Upper lobe of right lung (tissue), 1 donor: ENCODE measurements around the gene TMA16. TPM values are rescaled to one million over a fixed set of nuclear protein-coding genes. Genes with fewer than 3 reads are reported as not detected.
"Not testable (repeated sequence)": the region's sequence is repeated elsewhere in the genome, so short reads cannot be mapped to it uniquely, and the experiment has no call there.

ENCODE experiments used
- ATAC-seq: fragments of 200-7000 bp; cut with Tn5 transposase; one replicate; pipeline ENCODE4 v1.9.1; 2020; ENCODE audit warnings: mild to moderate bottlenecking, moderate library complexity
- DNase-seq: peaks from one replicate; pipeline ENCODE4 v3.0.0-alpha.2; 2020
- H3K27ac ChIP-seq: fragments of 200-600 bp; one replicate; pipeline ENCODE4 v1.8.0; 2022
- H3K27me3 ChIP-seq: fragments of 200-600 bp; one replicate; pipeline ENCODE4 v1.8.0; 2022; ENCODE audit warnings: mild to moderate bottlenecking
- H3K36me3 ChIP-seq: fragments of 200-600 bp; one replicate; pipeline ENCODE4 v1.8.0; 2022
- H3K4me1 ChIP-seq: fragments of 200-600 bp; one replicate; pipeline ENCODE4 v1.8.0; 2022
- H3K4me3 ChIP-seq: fragments of 200-600 bp; one replicate; pipeline ENCODE4 v1.8.0; 2022; ENCODE audit warnings: mild to moderate bottlenecking
- H3K9me3 ChIP-seq: fragments of 200-600 bp; one replicate; pipeline ENCODE4 v1.8.0; 2022
- intact Hi-C: fragments of 100-400 bp; cut with DNase I; formaldehyde crosslinking; loops from one replicate; pipeline ENCODE4 v1.11.0; 2022
- long read RNA-seq: library from polyadenylated mRNA; unstranded; transcript quantifications from one replicate; pipeline ENCODE4 v2.0.0, GENCODE V29; 2021
- total RNA-seq: library from RNA; stranded (reverse); fragmentation: NEBNext Ultra II Directional; extraction: Animal tissue kit (Norgen Biotek cat#: 25700); gene quantifications from one replicate; pipeline ENCODE4 v1.2.1, GENCODE V29; 2021
- TF ChIP-seq, protein P1 (sequence below): fragments of 200-600 bp; IDR thresholded peaks from one replicate; pipeline ENCODE4 v1.8.0; 2022; ENCODE audit warnings: antibody characterized with exemption
- donor health status: DM: no; HTN: yes; CAD: no; lungs with severe emphysema.

TMA16 gene
- total RNA-seq = 18.8 TPM
- long read RNA-seq, transcript TMA16-201 (7 exons, 1,978 nt) = major isoform, 14 of 19 reads
- long read RNA-seq, partial matches to known transcripts = 2 of 19 reads
- long read RNA-seq, other reads (novel, unspliced or antisense) = 2 of 19 reads

DNA sequence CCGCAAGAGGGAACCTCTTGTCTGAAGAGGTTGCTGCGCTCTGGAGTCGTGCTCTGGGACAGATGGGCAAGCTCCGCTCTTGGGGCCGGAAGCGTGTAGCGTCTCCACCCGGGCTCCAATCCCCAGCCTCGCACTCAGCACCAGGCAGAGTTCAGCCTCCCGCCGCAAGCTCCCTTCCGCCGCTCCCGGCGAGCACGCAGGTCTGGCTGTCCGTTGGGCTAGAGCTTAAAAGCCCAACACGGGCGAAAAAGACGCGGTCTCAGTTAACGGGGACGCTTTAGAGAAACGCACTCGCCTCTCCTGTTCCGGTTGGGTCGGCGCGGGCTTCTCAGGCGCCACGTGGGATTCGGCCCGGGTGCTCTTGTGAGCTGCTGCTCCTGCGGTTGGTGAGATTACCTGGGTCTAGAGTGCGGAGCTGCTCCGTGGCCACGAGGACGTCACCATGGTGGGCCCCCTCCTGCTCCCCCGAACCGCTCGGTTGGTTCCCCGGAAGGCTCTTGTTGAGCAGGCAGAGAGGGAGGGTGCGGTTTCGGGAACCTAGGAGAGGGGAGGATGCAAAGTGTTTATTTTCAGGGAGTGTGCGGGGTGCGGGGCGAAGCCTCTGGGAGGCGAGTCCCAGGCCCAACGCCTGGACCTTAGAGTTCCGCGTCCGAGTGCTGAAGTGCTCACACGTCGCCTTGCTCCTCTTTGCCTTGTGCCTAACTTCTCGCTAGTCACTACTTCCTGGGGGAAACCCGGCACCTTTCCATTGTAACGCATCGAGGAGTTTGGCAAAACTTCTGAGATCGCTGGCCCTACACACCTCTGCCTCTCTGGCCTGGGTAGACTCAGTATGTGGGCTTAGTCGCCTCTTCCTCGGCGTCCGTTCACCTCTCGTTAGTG is at the start of gene TMA16:
Gene TMA16, plus strand, starts transcription at position 331 of the 882 bp plus-strand sequence. Its CDS starts 112 bp downstream, at position 443.
- Histone ChIP-seq H3K4me1 (peaks cover 10% of the 10 kb centered on the region), H3K27me3 (no peaks in the 10 kb centered on the region), H3K36me3 (no peaks in the 10 kb centered on the region), H3K9me3 (no peaks in the 10 kb centered on the region), H3K4me3 (peak within 1 kb of the TSS; percentile 95), H3K27ac (peak within 1 kb of the TSS; percentile 88)
- TF ChIP-seq, protein P1, sequence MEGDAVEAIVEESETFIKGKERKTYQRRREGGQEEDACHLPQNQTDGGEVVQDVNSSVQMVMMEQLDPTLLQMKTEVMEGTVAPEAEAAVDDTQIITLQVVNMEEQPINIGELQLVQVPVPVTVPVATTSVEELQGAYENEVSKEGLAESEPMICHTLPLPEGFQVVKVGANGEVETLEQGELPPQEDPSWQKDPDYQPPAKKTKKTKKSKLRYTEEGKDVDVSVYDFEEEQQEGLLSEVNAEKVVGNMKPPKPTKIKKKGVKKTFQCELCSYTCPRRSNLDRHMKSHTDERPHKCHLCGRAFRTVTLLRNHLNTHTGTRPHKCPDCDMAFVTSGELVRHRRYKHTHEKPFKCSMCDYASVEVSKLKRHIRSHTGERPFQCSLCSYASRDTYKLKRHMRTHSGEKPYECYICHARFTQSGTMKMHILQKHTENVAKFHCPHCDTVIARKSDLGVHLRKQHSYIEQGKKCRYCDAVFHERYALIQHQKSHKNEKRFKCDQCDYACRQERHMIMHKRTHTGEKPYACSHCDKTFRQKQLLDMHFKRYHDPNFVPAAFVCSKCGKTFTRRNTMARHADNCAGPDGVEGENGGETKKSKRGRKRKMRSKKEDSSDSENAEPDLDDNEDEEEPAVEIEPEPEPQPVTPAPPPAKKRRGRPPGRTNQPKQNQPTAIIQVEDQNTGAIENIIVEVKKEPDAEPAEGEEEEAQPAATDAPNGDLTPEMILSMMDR = no peak
- DNase-seq = peak; percentile 91
- intact Hi-C loops = no loop called here
- peak; percentile 95 for ATAC-seq

DNA sequence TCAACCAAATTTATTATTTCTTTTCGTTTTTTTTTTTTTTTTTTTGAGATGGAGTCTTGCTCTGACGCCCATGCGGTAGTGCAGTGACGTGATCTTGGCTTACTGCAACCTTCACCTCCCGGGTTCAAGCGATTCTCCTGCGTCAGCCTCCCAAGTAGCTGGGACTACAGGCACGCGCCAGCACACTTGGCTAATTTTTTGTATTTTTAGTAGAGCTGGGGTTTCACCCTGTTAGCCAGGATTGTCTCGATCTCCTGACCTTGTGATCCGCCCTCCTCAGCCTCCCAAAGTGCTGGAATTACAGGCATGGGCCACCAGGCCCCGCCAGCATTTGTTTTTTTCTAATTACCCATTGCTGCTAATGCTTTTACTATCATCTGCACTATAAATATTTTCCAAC is 47.5 kb upstream of the TMA16 start:
- DNase-seq, H3K4me3 ChIP-seq, H3K4me1 ChIP-seq, H3K27ac ChIP-seq, H3K36me3 ChIP-seq, intact Hi-C loops, H3K9me3 ChIP-seq, ATAC-seq, H3K27me3 ChIP-seq: not testable (repeated sequence)

DNA sequence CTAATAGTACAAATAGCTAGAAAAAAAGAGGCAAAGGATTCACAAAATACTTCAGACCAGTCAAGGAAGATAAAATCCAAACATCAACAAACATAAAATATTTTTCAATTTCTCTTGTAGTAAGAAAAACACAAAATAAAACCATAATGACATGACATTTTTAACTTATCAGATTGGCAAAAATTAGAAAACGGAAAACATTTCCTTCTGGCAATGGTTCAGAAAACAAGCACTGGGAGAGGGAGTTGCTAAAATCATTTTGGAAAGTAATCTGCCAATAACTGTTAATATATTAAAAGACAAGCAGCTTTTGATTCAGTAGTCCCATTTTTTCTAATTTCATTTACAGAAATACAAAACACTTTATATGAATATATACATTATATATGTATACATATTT is 47.0 kb upstream of the TMA16 start:
- Histone ChIP-seq H3K27me3 (no peaks in the 10 kb centered on the region), H3K27ac (no peak overlapping the region), H3K4me1 (no peaks in the 10 kb centered on the region), H3K36me3 (no peaks in the 10 kb centered on the region), H3K9me3 (no peaks in the 10 kb centered on the region), H3K4me3 (no peak overlapping the region)
- intact Hi-C loops = no loop called here
- no peak for ATAC-seq
- TF ChIP-seq, protein P1 = no peak
- DNase-seq = no peak

DNA sequence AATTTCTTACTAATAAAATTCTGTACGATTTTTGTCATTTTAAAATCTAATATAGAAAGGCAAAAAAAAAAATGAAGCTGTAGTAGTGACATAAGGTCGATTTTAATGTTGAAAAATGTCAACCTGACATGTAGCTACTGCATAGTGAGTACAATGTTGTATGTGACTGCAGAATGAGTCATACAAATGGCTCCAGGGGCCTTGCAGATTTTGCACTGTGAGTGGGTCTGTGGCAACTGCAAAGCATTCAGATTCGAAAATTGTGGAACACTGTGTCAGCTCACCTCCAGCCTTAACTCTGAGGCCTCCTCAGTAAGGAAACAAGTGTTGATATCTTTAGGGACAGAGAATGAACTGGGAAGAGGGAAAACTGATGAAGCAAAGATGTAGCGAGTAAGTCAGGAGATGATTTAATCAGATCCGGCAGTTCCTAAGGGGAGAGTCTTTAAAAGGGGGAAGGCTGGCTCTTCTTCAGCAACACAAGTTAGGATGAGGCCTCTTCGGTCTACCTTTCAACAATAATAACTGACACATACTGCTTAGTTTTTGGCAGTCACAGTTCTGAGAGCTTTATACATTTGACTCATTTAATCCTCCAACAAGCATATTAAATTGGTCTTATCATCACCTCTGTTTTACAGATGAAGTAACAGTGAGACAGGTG is 45.8 kb upstream of the TMA16 start:
- Histone ChIP-seq H3K4me3 (no peak overlapping the region), H3K36me3 (no peaks in the 10 kb centered on the region), H3K27ac (no peak overlapping the region), H3K27me3 (no peaks in the 10 kb centered on the region), H3K4me1 (no peaks in the 10 kb centered on the region), H3K9me3 (no peaks in the 10 kb centered on the region)
- no peak for ATAC-seq
- TF ChIP-seq, protein P1 = no peak
- DNase-seq = no peak
- intact Hi-C loops = no loop called here

DNA sequence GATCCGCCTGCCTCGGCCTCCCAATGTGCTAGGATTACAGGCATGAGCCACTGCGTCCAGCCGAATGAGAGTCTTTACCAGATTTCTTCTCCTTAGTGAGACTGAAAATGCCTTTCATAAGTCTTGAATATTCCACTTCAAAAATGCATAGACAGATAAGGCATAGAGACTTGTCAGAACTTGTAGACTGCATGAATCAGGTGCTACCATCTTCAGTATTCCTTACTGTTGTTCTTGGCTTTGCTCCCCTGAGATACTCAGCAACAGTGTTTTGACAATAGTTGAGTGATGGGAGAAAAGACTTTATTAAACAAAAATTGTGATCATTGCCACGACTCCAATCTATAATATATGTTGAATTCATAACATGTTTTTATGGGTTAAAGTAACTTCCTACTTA is 31.9 kb upstream of the TMA16 start:
- H3K4me1 ChIP-seq = no peaks in the 10 kb centered on the region
- H3K36me3 ChIP-seq = no peaks in the 10 kb centered on the region
- no peaks in the 10 kb centered on the region for H3K9me3 ChIP-seq
- ATAC-seq (no peak), DNase-seq (no peak)
- intact Hi-C loops = no loop called here
- H3K27me3 ChIP-seq = no peaks in the 10 kb centered on the region
- TF ChIP-seq, protein P1 = no peak
- H3K4me3 ChIP-seq = no peak overlapping the region
- no peak overlapping the region for H3K27ac ChIP-seq
